ENCODE measurements around the gene PRKD1.

PRKD1 gene

GRCh38 chr14:29652571-29652970 lies 275.1 kb downstream of the PRKD1 start:
- in situ Hi-C loops (cut with MboI; ENCODE audit: low pct_unique_long_range_greater_than_20kb, low sequenced_read_pairs): no loop called here
- no peak for DNase-seq

DNA sequence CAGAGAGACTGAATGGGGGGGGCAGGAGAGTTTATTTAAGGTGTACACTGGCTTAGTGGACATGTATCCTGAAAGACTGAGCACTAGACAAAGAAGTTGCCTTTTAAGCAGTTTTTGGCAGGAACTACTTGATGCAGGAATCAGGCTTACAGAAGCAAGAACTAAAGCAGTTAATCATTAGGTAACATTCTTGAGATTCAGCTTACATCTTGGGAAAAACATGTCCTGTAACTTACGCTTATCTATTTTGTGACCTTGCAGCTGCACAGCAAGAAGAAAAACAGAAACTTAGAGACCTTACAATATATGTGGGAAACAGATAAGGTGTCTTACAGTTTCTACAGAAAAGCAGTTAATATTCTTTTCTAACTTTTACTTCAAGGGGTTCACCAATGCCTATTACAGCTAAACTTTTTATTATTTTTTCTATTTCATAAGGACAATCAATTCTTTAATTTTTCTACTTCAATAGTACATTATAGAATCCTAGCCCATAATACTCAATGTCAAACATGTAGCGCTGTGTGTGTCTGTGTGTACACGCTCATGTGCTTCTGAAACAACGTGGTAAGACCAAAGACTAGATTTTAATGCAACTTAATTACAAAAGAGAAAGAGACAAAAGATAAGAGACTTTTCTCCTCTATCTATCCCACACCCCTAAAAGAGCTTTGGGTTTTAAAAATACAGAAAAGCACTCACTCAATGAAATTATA lies 276.9 kb downstream of the PRKD1 start:
- no peak for DNase-seq
- in situ Hi-C loops (cut with MboI; ENCODE audit: low pct_unique_long_range_greater_than_20kb, low sequenced_read_pairs): no loop called here

DNA sequence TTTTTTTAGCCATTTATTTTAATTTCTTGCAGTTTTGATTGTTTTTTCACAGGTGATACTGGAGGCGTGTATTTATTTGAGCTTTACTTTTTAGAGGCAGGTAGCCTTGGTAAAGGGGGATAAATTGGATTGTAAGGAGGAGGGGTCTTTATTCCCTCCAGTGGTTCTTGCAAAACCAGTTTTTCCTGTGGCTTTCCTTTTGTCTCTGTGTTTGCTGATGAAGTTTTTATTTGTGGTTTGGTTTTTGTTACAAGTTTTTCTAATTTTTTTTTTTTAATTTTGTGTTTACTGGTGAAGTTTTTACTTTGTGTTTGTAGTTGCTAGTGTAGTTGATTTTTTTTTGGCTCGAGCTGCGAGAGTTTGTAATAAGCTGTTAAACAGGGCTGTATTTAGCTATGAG lies 278.5 kb downstream of the PRKD1 start:
- no peak for DNase-seq
- in situ Hi-C loops (cut with MboI; ENCODE audit: low pct_unique_long_range_greater_than_20kb, low sequenced_read_pairs): no loop called here

DNA sequence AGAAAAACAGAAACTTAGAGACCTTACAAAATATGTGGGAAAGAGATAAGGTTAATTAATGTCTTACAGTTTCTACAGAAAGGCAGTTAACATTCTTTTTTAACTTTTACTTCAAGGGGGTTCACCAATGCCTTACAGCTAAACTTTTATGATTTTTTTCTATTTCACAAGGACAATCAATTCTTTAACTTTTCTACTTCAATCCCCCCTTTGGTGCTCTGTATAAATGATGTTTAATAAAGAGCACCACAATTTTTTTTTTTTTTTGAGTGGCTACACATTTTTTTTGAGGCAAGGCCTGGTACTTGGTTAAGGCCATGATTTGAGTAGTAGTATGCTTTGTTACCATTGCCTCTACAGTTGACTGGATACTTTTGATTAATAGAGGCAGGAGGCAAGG lies 279.6 kb downstream of the PRKD1 start:
- in situ Hi-C loops (cut with MboI; ENCODE audit: low pct_unique_long_range_greater_than_20kb, low sequenced_read_pairs): no loop called here
- DNase-seq: no peak

DNA sequence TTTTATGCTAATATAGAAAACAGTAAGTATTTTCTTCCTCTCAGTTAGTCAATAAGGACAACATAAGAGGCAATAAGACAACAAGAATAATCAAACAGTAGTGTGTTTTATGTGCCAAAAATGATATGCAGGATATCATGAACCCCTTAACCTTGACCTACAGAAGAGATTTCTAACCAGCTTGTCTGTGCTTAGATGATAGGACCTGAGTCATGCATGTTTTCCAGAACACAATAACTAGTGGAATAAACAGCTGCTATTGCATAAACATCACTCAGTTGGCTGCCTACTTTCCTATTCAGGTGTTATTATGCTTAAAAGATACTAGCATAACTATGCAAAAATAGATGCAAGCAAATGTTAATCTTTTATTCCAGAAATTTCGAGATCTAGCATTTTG lies 282.5 kb downstream of the PRKD1 start:
- no peak for DNase-seq
- in situ Hi-C loops (cut with MboI; ENCODE audit: low pct_unique_long_range_greater_than_20kb, low sequenced_read_pairs): no loop called here

DNA sequence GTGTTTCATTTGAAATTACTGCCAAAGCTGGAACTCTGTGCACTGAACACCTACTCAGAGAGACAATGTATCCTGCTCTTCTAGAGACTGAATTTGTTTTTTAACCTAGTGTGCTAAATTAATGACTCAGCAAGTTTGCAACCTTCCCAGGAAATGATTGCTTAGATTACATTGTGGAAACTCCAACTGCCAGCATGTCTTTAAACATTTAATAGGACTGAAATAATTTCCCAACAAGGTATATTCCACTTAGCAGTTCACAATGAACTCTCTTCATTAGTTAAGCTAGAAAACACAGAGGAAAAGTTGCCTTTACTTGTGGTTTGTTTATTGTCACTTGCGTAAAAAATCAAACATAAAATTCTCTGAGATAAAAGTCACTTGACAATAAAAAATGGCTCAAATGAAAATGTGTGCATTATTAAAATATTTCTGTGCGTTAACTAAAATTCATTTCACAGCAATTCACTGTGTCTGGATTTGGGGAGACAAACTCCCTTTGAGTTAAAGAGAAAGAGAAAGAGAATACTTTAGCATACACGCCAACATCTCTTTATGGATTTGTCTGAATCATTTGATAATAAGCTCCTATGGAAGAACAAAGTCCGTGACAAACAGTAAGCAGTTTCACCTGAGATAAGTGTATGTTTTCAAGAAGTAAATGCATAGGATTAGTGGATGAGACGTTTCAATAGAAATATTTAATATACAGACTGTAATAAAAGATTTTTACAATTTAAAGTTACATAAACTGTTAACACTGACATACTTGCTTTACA lies 284.0 kb downstream of the PRKD1 start:
- in situ Hi-C loops (cut with MboI; ENCODE audit: low pct_unique_long_range_greater_than_20kb, low sequenced_read_pairs): no loop called here
- DNase-seq: no peak

DNA sequence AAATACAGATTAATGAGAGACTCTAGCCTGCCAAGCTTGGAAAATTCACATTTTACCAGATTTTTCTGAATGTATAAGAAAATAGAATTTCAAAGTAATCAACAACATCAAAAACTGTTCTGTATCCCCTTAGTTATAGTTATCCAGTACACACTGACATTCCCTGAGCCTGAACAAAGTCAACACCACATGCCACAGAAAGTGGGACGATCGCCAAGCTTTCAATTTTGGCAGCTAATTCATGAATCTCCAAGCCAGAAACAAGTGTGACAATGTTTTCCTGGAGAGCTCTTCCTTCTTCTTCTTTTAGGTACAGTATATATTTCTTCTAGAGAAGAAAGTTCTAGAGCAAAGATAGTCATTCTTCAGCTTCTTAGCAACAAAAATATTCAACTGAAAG lies 290.2 kb downstream of the PRKD1 start:
- DNase-seq: no peak
- in situ Hi-C loops (cut with MboI; ENCODE audit: low pct_unique_long_range_greater_than_20kb, low sequenced_read_pairs): no loop called here

DNA sequence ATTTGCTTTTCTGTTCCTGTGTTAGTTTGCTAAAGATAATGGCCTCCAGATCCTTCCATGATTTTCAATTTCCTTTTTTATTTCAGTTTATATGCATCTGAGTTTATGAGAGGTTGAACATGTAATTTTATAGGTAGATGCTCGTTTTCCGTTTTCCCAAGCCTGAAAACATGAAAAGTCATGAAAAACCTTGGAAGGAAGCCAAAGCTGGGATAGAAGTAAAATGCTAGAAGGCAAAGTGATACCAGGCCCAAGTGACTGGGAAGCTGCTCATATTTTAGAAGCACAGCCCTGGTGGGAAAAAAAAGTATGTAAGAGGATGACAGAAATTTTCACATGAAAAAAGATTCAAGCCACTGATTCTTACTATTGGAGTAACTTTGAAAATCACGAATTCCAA lies 290.8 kb downstream of the PRKD1 start:
- in situ Hi-C loops (cut with MboI; ENCODE audit: low pct_unique_long_range_greater_than_20kb, low sequenced_read_pairs): no loop called here
- DNase-seq: no peak

DNA sequence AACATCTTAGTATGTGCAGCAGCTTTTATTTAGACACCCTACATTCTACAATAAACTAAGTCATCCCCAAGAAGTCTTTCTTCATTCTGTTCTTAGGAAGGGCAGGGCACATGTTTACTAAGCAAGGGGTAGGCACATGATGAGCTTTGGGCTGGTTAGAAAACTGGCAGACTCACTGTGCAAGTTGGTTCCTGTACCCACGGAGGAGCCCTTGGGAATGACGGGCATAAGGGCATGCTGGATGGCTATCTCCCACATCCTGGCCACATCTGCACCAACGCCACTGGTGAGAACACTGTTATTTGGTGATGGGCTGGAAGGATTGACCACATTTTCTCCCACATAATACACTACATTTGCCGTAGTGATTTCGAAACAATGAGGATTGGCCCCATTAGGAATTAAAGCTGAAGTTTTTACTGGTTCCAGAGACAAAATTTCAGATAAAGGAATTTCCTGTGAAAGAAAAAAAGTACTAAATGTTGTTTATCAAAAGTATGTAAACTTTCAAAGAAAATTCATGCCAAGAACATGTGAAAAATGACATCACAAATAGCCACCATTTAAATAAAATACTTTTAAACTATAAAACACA lies 297.0 kb downstream of the PRKD1 start:
- DNase-seq: no peak
- in situ Hi-C loops (cut with MboI; ENCODE audit: low pct_unique_long_range_greater_than_20kb, low sequenced_read_pairs): no loop called here

- in situ Hi-C loops (cut with MboI; ENCODE audit: low pct_unique_long_range_greater_than_20kb, low sequenced_read_pairs): no loop called here
- DNase-seq: no peak
These were observed 297.8 kb downstream of the PRKD1 start for GRCh38 chr14:29629839-29630238.

DNA sequence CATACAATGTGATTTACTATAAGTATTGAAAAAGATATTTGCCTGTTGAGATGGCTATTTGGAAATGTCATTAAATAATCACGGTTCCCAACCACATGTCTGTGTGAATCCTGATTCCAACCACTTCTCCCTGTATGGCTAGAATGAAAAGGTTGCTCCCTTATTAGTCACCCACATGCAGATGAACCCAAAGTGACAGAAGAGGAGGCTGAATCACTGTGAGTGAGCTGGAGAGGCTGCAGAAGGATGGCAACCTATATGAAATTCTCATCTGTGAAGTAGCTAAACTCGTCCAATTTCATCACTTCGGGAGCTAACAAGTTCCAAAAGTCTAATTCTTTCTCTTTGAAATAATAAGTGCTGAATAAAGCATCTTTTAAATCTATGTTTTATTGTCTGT lies 300.5 kb downstream of the PRKD1 start:
- DNase-seq: no peak
- in situ Hi-C loops (cut with MboI; ENCODE audit: low pct_unique_long_range_greater_than_20kb, low sequenced_read_pairs): no loop called here

DNA sequence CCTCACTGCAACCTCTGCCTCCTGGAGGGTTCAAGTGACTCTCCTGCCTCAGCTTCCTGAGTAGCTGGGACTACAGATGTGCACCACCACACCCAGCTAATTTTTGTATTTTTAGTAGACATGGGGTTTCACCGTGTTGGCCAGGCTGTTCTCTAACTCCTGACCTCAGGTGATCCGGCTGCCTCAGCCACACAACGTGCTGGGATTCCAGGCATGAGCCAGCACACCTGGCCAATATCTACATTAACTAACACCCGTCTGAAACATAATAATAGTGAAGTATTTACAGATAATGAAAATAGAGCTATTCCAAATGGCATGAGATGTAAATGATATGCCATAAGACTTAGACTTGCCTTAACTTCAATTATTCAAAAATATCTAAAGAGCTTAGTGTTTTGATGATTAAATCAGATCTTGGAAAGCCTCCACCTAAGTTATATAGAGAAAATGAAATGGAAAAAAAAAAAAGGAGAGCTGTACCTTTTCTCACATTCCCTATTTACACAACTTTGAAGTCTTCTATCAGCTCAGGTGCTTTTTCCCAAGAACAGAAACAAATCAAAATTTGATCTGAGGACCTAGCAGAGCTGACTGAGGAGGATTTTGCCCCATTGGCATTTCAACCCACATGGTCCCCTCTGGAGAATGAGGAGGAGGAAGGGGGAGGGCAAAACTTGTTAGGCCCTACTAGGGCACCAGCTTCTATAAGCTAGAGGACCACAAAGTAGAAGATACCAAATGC lies 309.2 kb downstream of the PRKD1 start:
- DNase-seq: no peak
- in situ Hi-C loops (cut with MboI; ENCODE audit: low pct_unique_long_range_greater_than_20kb, low sequenced_read_pairs): no loop called here

GRCh38 chr14:29616922-29617321 lies 310.7 kb downstream of the PRKD1 start:
- in situ Hi-C loops (cut with MboI; ENCODE audit: low pct_unique_long_range_greater_than_20kb, low sequenced_read_pairs): no loop called here
- no peak for DNase-seq

DNA sequence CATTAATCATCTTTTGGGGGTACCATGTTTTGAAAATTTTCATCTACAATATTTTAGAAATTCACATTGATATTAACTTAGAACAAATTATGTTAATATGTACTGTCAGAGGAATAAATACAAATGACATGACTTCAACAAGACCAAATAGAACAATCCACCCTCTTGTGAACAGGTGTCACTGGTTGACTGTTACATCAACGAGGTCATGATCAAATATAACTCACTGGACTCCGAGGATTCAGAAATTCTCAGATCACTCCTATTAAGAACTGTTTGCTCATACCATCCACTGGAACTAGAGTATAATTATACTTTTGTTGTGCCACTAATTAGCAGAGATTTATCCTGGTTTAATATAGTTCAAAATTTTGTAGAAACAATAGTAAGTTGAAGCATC lies 318.8 kb downstream of the PRKD1 start:
- in situ Hi-C loops (cut with MboI; ENCODE audit: low pct_unique_long_range_greater_than_20kb, low sequenced_read_pairs): no loop called here
- DNase-seq: no peak

DNA sequence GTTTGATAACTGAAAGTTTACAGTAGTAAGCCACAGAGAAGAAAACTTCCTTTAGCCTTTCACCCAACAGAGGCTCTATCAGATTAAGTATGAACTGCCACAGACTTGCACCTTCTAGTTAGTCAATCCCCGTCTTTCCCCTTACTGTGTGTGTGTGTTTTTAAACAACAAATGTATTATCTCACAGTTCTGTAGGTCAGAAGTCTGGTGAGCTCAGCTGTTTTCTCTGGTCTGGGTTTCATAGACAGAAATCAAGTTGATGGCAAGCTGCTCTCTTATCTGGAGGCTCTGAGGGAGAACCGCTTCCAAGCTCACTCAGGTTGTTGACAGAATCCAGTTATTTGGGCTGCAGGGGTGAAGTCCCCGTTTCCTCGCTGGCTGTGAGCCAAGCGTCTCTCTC lies 320.5 kb downstream of the PRKD1 start:
- no peak for DNase-seq
- in situ Hi-C loops (cut with MboI; ENCODE audit: low pct_unique_long_range_greater_than_20kb, low sequenced_read_pairs): no loop called here

- in situ Hi-C loops (cut with MboI; ENCODE audit: low pct_unique_long_range_greater_than_20kb, low sequenced_read_pairs): no loop called here
These were observed 324.0 kb downstream of the PRKD1 start for GRCh38 chr14:29603696-29604095.

GRCh38 chr14:29601616-29602015 lies 326.0 kb downstream of the PRKD1 start:
- in situ Hi-C loops (cut with MboI; ENCODE audit: low pct_unique_long_range_greater_than_20kb, low sequenced_read_pairs): no loop called here
- DNase-seq: no peak

More at GRCh38 chr14:29603696-29604095, 324.0 kb downstream of the PRKD1 start:
- no peak for DNase-seq

DNA sequence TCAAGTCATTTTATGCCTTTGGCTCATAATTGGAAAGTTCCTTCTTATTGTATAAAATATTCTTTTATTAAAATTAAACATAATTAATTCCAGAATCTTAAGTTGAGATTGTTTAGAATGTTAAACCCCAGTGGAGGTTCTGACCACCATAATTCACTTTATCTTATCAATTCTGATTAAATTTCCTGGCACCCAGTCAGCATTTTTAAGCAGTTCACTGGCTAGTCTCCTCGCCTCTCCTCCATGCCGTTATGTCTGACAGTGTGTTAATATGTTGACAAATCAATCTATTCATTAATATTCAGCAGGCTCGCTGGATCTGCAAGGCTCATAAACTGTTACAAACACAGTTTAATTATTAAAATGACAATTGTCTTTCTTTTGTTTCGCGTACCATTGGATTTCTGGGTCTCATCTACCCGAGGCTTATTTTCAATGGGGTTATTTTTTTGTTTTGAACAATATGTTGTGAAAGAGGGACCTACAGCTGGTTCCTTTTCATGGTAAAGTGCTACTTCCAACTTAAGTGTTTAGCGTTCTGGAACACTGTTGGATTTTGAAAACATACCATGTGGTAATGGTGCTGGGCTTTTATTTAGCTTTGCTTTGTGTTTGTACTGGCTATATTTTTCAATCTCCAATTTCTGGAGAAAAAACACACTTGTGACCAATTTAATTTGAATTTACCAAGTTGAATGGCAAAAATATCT lies 339.7 kb downstream of the PRKD1 start:
- in situ Hi-C loops (cut with MboI; ENCODE audit: low pct_unique_long_range_greater_than_20kb, low sequenced_read_pairs): no loop called here
- DNase-seq: no peak

GRCh38 chr14:29587046-29587445 lies 340.6 kb downstream of the PRKD1 start:
- in situ Hi-C loops (cut with MboI; ENCODE audit: low pct_unique_long_range_greater_than_20kb, low sequenced_read_pairs): no loop called here

More at GRCh38 chr14:29587046-29587445, 340.6 kb downstream of the PRKD1 start:
- DNase-seq: no peak

Data from KBM-7 (cell line).